PC-9 (cell line): ENCODE measurements around the gene ZNF652. TPM values are rescaled to one million over a fixed set of nuclear protein-coding genes. Genes with fewer than 3 reads are reported as not detected.
A peak's percentile ranks its signal among the peaks of the same experiment; 100 is the strongest.

ENCODE experiments used
- BruUV-seq: library from RNA; stranded (reverse); fragments of 400-500 nt; replicated peaks from 2 replicates; lab custom pipeline; 2021; lab: Mats Ljungman, UMichigan
- CTCF ChIA-PET: fragments of 300-600 bp; sonication (Branson Sonifier 250); formaldehyde crosslinking; loops from one replicate; lab custom pipeline; 2022; ENCODE audit warnings: antibody characterized with exemption; lab: Charles Lee
- POLR2A ChIA-PET: fragments of 300-600 bp; sonication (Branson Sonifier 250); formaldehyde crosslinking; loops from one replicate; lab custom pipeline; 2022; ENCODE audit warnings: antibody characterized with exemption; ENCODE audit not compliant: unreplicated experiment; lab: Charles Lee
- DNase-seq, 2 experiments: peaks; one replicate each; pipeline versions ENCODE4 v3.0.0 to v3.0.0-alpha.2; 2015 to 2022; ENCODE audit warnings: mixed read lengths in 1 of 2
- H2AFZ ChIP-seq: fragments of 200-600 bp; sonication (generic); 2 replicates; pipeline ENCODE4 v1.8.1; 2017; ENCODE audit warnings: antibody characterized with exemption
- H3F3A ChIP-seq: fragments of 200-600 bp; sonication (generic); 2 replicates; pipeline ENCODE4 v1.8.1; 2017; ENCODE audit warnings: antibody characterized with exemption, mild to moderate bottlenecking, low read depth; ENCODE audit not compliant: insufficient read depth
- H3K27ac ChIP-seq: fragments of 200-600 bp; sonication (generic); 2 replicates; pipeline ENCODE4 v1.6.1; 2016; ENCODE audit warnings: mixed run types
- H3K27me3 ChIP-seq: fragments of 200-600 bp; sonication (generic); 2 replicates; pipeline ENCODE4 v1.6.1; 2016; ENCODE audit warnings: low read depth, mixed run types; ENCODE audit not compliant: insufficient read depth
- H3K36me3 ChIP-seq: fragments of 200-600 bp; sonication (generic); 2 replicates; pipeline ENCODE4 v1.6.1; 2016; ENCODE audit warnings: low read depth, mixed run types
- H3K4me1 ChIP-seq: fragments of 200-600 bp; sonication (generic); replicated peaks from 2 replicates; pipeline ENCODE4 v1.6.1; 2016; ENCODE audit warnings: mixed run types; ENCODE audit not compliant: insufficient read depth
- H3K4me2 ChIP-seq: fragments of 200-600 bp; sonication (generic); 2 replicates; pipeline ENCODE4 v1.6.1; 2017; ENCODE audit warnings: mixed run types
- H3K4me3 ChIP-seq: fragments of 200-600 bp; sonication (generic); 2 replicates; pipeline ENCODE4 v1.6.1; 2016; ENCODE audit warnings: mixed run types
- H3K79me2 ChIP-seq: fragments of 200-600 bp; sonication (generic); 2 replicates; pipeline ENCODE4 v1.6.1; 2017; ENCODE audit warnings: low read depth, mixed run types
- H3K9me2 ChIP-seq: fragments of 200-600 bp; sonication (generic); 2 replicates; pipeline ENCODE4 v1.8.1; 2017; ENCODE audit warnings: mild to moderate bottlenecking; ENCODE audit not compliant: insufficient read depth
- H3K9me3 ChIP-seq: fragments of 200-600 bp; sonication (generic); 2 replicates; pipeline ENCODE4 v1.8.1; 2016; ENCODE audit warnings: low read depth; ENCODE audit not compliant: insufficient read depth
- H4K20me1 ChIP-seq: fragments of 200-600 bp; sonication (generic); 2 replicates; pipeline ENCODE4 v1.8.1; 2017; ENCODE audit not compliant: insufficient read depth
- EZH2 ChIP-seq: fragments of 200-600 bp; sonication (generic); IDR thresholded peaks from 2 replicates; pipeline ENCODE4 v1.8.0; 2017; ENCODE audit warnings: antibody characterized with exemption, low read depth
- intact Hi-C: fragments of 100-400 bp; cut with micrococcal nuclease; formaldehyde crosslinking; loops from one replicate; pipeline ENCODE4 v1.10.0; 2022; ENCODE audit not compliant: unreplicated experiment
- total RNA-seq: library from RNA; stranded (reverse); gene quantifications from 2 replicates; pipeline ENCODE4 v1.2.3, GENCODE V29; 2021
- TF ChIP-seq, protein P1 (sequence below): fragments of 200-600 bp; sonication (generic); conservative IDR thresholded peaks from 2 replicates; pipeline ENCODE4 v1.6.1; 2017; ENCODE audit warnings: mixed run types, antibody characterized with exemption, mild to moderate bottlenecking, moderate library complexity

Gene ZNF652
- total RNA-seq, 1 experiment from 2014 or later = 49.8 TPM

DNA sequence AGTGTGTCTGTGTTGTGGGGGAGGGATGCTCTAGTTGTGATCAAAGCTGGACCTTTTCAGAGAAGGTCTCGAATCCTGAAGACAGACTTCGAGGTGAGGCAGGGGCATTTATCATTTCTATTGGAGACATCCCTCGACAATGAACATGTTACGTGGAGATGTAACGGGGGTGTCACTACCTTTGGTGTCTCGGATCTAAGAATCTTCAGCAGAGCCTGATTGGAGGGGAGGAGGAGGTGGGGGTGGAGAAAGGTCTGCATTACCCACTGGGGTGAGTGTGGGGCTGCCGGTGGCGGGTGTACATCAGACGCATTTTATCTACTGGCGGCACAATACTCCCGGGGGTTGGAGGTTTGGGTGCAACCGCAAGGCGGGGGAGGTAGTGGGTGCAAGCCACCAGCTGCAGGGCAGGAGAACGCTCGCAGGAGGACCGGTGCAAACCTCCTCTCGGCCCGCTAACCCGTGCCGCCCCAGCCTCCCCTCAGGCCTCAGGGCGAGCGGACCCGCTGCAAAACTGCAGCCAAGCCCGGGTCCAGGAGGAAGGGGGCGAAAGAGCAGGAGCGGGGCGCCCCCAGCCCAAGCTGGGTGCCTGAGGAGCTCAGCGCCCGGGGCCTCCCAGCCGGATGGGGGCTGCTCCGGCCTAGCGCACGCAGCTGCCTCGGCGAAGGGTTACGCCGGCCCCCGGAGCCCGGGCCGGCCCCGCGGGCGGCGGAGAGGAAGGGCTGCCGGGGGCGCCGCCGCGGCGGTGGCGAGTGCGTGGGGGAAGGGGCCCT is 735 bp downstream of the ZNF652 start:
- Histone ChIP-seq H3K4me2 (peak overlapping the region; percentile 98), H3F3A (peaks cover 9% of the 10 kb centered on the region; the same call in 1 of the 2 replicates), H4K20me1 (peaks cover 39% of the 10 kb centered on the region), H3K9me2 (no peaks in the 10 kb centered on the region), H3K9me3 (no peaks in the 10 kb centered on the region), H3K4me1 (peaks cover 34% of the 10 kb centered on the region), H2AFZ (peak overlapping the region; percentile 84), H3K27me3 (no peaks in the 10 kb centered on the region), H3K36me3 (no peaks in the 10 kb centered on the region), H3K4me3 (peak overlapping the region; percentile 84), H3K27ac (peak overlapping the region; percentile 31; the same call in 1 of the 2 replicates), H3K79me2 (peaks cover 53% of the 10 kb centered on the region)
- ChIA-PET CTCF (no interaction called here), POLR2A (no interaction called here)
- TF ChIP-seq, protein P1, sequence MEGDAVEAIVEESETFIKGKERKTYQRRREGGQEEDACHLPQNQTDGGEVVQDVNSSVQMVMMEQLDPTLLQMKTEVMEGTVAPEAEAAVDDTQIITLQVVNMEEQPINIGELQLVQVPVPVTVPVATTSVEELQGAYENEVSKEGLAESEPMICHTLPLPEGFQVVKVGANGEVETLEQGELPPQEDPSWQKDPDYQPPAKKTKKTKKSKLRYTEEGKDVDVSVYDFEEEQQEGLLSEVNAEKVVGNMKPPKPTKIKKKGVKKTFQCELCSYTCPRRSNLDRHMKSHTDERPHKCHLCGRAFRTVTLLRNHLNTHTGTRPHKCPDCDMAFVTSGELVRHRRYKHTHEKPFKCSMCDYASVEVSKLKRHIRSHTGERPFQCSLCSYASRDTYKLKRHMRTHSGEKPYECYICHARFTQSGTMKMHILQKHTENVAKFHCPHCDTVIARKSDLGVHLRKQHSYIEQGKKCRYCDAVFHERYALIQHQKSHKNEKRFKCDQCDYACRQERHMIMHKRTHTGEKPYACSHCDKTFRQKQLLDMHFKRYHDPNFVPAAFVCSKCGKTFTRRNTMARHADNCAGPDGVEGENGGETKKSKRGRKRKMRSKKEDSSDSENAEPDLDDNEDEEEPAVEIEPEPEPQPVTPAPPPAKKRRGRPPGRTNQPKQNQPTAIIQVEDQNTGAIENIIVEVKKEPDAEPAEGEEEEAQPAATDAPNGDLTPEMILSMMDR = no peak
- no peak for TF ChIP-seq EZH2
- no TSS peak for BruUV-seq
- DNase-seq = peak in 1 of 2 experiments; percentile 23
- intact Hi-C loops = no loop called here

DNA sequence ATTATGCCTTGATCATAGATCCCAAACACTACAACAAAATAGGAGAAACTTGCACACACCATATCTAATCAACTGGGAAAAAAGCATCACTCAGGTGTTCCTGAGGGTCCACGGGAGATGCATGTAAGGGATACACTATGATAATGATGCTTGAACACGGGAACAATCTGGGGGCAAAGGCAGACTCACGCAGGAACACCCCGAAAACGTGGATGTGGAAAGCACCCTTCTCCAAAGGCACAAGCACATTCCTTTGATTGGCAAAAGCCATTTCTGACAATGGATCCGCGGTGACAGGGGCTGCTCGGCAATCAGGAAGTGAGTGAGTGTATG is 1.3 kb downstream of the ZNF652 start:
- no peak for TF ChIP-seq EZH2
- TF ChIP-seq, protein P1 = no peak
- H3K27ac ChIP-seq = peak overlapping the region; percentile 16; the same call in 1 of the 2 replicates

DNA sequence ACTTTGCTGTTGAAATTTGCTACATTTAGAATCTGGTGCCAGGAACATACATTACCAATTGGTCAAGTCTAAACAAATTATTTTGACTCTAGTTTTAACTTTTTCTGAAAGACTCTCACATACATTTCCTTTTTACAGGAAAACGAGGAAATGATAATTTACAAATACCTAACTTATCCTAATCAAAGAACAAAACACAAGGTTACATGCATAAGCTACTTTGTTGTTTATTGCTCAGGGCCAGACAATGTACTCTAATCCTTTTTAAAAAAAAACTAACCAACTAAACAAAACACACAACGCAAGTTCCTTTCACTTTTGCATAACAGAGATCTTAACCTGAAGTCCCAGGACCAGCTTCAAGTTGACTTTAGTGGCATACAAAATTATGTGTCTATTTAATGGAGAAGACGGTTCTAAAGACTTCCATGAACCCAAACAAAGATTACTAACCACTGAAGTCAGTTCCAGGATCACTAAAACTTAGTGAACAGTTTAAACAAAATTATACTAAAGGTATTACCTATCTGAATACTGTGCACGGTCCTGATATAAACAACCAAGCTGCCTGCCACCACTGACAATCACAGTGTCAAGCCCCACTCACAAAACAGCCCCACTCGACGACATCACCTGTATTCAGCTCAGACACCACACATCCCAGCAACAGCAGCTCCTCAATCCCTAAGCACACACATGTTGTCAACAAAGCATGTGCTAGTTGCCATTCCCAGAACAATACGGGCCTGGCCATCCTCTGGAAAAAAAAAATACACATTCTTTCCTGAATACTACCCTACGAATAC is 1.9 kb downstream of the ZNF652 start:
- ChIA-PET POLR2A (interaction anchor here (0.7 to 0.8 kb wide), 2 partner anchors 35 to 428 kb away, joined by 3 to 7 read pairs; partner anchors contain the start of gene KAT7), CTCF (interaction anchor here (0.6 kb wide), 1 partner anchor 17 kb away, joined by 4 read pairs; no protein-coding TSS in a partner anchor)
- DNase-seq = no peak
- Histone ChIP-seq H2AFZ (peak overlapping the region; percentile 84; the same call in 1 of the 2 replicates), H3K9me2 (no peaks in the 10 kb centered on the region), H3K4me3 (peak overlapping the region; percentile 84), H3F3A (peaks cover 4% of the 10 kb centered on the region; the same call in 1 of the 2 replicates), H3K27ac (peak overlapping the region; percentile 16; the same call in 1 of the 2 replicates), H3K27me3 (no peaks in the 10 kb centered on the region), H4K20me1 (peaks cover 45% of the 10 kb centered on the region), H3K79me2 (peaks cover 64% of the 10 kb centered on the region), H3K36me3 (no peaks in the 10 kb centered on the region), H3K4me2 (peak overlapping the region; percentile 98), H3K9me3 (no peaks in the 10 kb centered on the region), H3K4me1 (peaks cover 34% of the 10 kb centered on the region)
- BruUV-seq = TSS peak; percentile 49
- no peak for TF ChIP-seq EZH2
- TF ChIP-seq, protein P1 = no peak
- intact Hi-C loops = no loop called here

More for the DNA sequence above, 1.3 kb downstream of the ZNF652 start:
- H3K36me3 ChIP-seq = no peaks in the 10 kb centered on the region
- H3F3A ChIP-seq = peaks cover 8% of the 10 kb centered on the region; the same call in 1 of the 2 replicates
- no peaks in the 10 kb centered on the region for H3K27me3 ChIP-seq
- H3K79me2 ChIP-seq = peaks cover 58% of the 10 kb centered on the region
- H4K20me1 ChIP-seq = peaks cover 42% of the 10 kb centered on the region
- H3K4me3 ChIP-seq = peak overlapping the region; percentile 84
- POLR2A ChIA-PET = no interaction called here
- no peaks in the 10 kb centered on the region for H3K9me3 ChIP-seq
- peak overlapping the region; percentile 98 for H3K4me2 ChIP-seq
- no TSS peak for BruUV-seq
- DNase-seq = peak; percentile 20 to 69
- CTCF ChIA-PET = no interaction called here
- no peaks in the 10 kb centered on the region for H3K9me2 ChIP-seq
- peak overlapping the region; percentile 84 for H2AFZ ChIP-seq
- peaks cover 34% of the 10 kb centered on the region for H3K4me1 ChIP-seq
- intact Hi-C loops = no loop called here
